HEK293T (cell line): ENCODE results near the gene ARHGEF38.

ENCODE experiments used
- ARNT ChIP-seq: fragments of 450-650 bp; IDR thresholded peaks from 2 replicates; pipeline ENCODE4 v1.6.1; 2017; ENCODE audit warnings: mild to moderate bottlenecking
- BHLHE40 ChIP-seq: fragments of 450-650 bp; IDR thresholded peaks from 2 replicates; pipeline ENCODE4 v1.6.1; 2016; ENCODE audit warnings: mild to moderate bottlenecking, moderate library complexity, borderline replicate concordance
- ELF4 ChIP-seq: fragments of 450-650 bp; IDR thresholded peaks from 2 replicates; pipeline ENCODE4 v1.6.1; 2017; ENCODE audit warnings: antibody characterized with exemption
- FOXA1 ChIP-seq: fragments of 450-650 bp; IDR thresholded peaks from 2 replicates; pipeline ENCODE4 v1.6.1; 2016; ENCODE audit warnings: mild to moderate bottlenecking
- FOXK2 ChIP-seq: fragments of 450-650 bp; IDR thresholded peaks from 2 replicates; pipeline ENCODE4 v1.6.1; 2016; ENCODE audit warnings: mild to moderate bottlenecking
- FOXM1 ChIP-seq: fragments of 450-650 bp; IDR thresholded peaks from 2 replicates; pipeline ENCODE4 v1.6.1; 2017; ENCODE audit warnings: mild to moderate bottlenecking, borderline replicate concordance
- L3MBTL2 ChIP-seq: fragments of 450-650 bp; conservative IDR thresholded peaks from 2 replicates; pipeline ENCODE4 v1.6.1; 2016; ENCODE audit warnings: mild to moderate bottlenecking
- NFRKB ChIP-seq: fragments of 450-650 bp; IDR thresholded peaks from 2 replicates; pipeline ENCODE4 v1.6.1; 2016; ENCODE audit warnings: mild to moderate bottlenecking, moderate library complexity
- SP1 ChIP-seq: fragments of 450-650 bp; IDR thresholded peaks from 2 replicates; pipeline ENCODE4 v1.6.1; 2017
- SUZ12 ChIP-seq: fragments of 450-650 bp; IDR thresholded peaks from 2 replicates; pipeline ENCODE4 v1.6.1; 2016; ENCODE audit warnings: mild to moderate bottlenecking
- TARDBP ChIP-seq: fragments of 450-650 bp; IDR thresholded peaks from 2 replicates; pipeline ENCODE4 v1.6.1; 2016
- TF ChIP-seq, protein P1 (sequence below): fragments of 450-650 bp; IDR thresholded peaks from 2 replicates; pipeline ENCODE4 v1.6.1; 2016

DNA sequence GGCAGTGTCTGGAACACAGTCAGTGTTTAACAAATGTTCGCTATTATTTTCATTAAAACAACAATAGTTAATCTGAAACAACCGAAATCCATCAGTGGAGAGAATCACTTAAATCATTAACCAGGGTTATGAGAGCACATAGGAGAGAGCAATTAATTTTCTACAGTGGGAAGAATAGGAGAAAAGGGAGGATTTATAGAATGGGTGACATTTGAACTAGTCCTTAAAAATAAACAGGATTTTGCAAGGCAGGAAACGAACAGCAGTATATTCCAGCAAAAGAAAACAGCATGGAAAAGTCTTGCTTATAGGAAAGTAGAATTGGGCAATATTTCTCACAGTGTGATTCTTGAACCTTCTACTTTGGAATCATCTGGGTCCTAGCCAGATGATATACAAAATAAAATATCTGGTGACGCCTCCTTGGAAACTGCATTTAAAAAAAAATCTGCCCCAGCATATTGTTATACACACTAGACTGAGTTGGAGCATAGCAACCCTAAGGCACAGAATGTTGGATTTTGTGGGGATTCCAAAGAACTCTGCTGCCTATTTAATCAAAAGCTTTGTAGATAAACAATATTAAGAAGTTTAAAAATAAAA, 100.0 kb downstream of the ARHGEF38 start:
- TF ChIP-seq, protein P1, sequence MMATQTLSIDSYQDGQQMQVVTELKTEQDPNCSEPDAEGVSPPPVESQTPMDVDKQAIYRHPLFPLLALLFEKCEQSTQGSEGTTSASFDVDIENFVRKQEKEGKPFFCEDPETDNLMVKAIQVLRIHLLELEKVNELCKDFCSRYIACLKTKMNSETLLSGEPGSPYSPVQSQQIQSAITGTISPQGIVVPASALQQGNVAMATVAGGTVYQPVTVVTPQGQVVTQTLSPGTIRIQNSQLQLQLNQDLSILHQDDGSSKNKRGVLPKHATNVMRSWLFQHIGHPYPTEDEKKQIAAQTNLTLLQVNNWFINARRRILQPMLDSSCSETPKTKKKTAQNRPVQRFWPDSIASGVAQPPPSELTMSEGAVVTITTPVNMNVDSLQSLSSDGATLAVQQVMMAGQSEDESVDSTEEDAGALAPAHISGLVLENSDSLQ = no peak
- TF ChIP-seq ELF4 (no peak), BHLHE40 (no peak), SUZ12 (no peak), FOXK2 (no peak), NFRKB (no peak), L3MBTL2 (no peak), FOXA1 (no peak), FOXM1 (no peak), SP1 (no peak), ARNT (no peak), TARDBP (no peak)
